ENCODE results near the gene KCTD1.

- TF ChIP-seq ZNF274 (IDR thresholded peaks at IDR 0.05; ENCODE audit: low read depth, low read length) (no peak), YY1 (IDR thresholded peaks at IDR 0.05; ENCODE audit: insufficient read depth, insufficient read length) (no peak)
Measured at GRCh38 chr18:26435415-26436095, 112.8 kb downstream of the KCTD1 start.
